HepG2 (cell line): ENCODE results near the gene MAB21L4. TPM values are rescaled to one million over a fixed set of nuclear protein-coding genes. Genes with fewer than 3 reads are reported as not detected.

Experiments
- ASH2L ChIP-seq: fragments of 300-600, 200-600 bp; sonication (generic); IDR thresholded peaks from 2 replicates; pipeline ENCODE4 v1.7.0; 2017; ENCODE audit warnings: low read depth, mild to moderate bottlenecking, moderate library complexity, mixed read lengths, low read length; ENCODE audit not compliant: insufficient read length
- CREB1 ChIP-seq, 2 experiments: fragments of 450-650 bp in 1 of 2; IDR thresholded peaks; 2 replicates each; pipeline ENCODE4 v1.6.1; 2016 to 2017; ENCODE audit warnings: control low read depth in 1 of 2, mild to moderate bottlenecking in 1 of 2, missing compliant biosample characterization in 1 of 2, missing genetic modification characterization in 1 of 2
- EP300 ChIP-seq, 3 experiments: sonication (generic) in 1 of 3; formaldehyde crosslinking in 1 of 3; IDR thresholded peaks; 2 replicates each; pipeline versions ENCODE4 v1.5.1 to v1.6.1; 2011 to 2020; ENCODE audit warnings: low read depth in 2 of 3, low read length in 2 of 3, borderline replicate concordance in 1 of 3, improper control_type of control experiment in 1 of 3, mild to moderate bottlenecking in 1 of 3, missing genetic modification reagents in 1 of 3, moderate library complexity in 1 of 3
- FOXK1 ChIP-seq: sonication (generic); formaldehyde crosslinking; IDR thresholded peaks from 2 replicates; pipeline ENCODE4 v1.4.0; 2020; ENCODE audit warnings: low read depth, missing genetic modification reagents, borderline replicate concordance
- HMGA1 ChIP-seq: sonication (generic); formaldehyde crosslinking; conservative IDR thresholded peaks from 2 replicates; pipeline ENCODE4 v1.4.0; 2020; ENCODE audit warnings: missing genetic modification reagents
- KAT7 ChIP-seq: IDR thresholded peaks from 2 replicates; pipeline ENCODE4 v1.6.1; 2018; ENCODE audit warnings: borderline replicate concordance, missing compliant biosample characterization
- KDM2A ChIP-seq: sonication (generic); formaldehyde crosslinking; IDR thresholded peaks from 2 replicates; pipeline ENCODE4 v1.4.0; 2020; ENCODE audit warnings: low read depth, missing genetic modification reagents, borderline replicate concordance
- KDM6A ChIP-seq: IDR thresholded peaks from 2 replicates; pipeline ENCODE4 v1.6.1; 2016; ENCODE audit warnings: low read depth
- MTF1 ChIP-seq: sonication (generic); formaldehyde crosslinking; IDR thresholded peaks from 2 replicates; pipeline ENCODE4 v1.5.0; 2020; ENCODE audit warnings: missing genetic modification reagents
- RAD21 ChIP-seq: fragments of 450-650 bp; formaldehyde crosslinking; IDR thresholded peaks from 2 replicates; pipeline ENCODE4 v1.5.0; 2020; ENCODE audit warnings: mild to moderate bottlenecking
- SIN3B ChIP-seq: fragments of 150-350 bp; IDR thresholded peaks from 2 replicates; pipeline ENCODE4 v1.6.1; 2014; ENCODE audit warnings: low read length
- SMAD1 ChIP-seq: sonication (generic); formaldehyde crosslinking; IDR thresholded peaks from 2 replicates; pipeline ENCODE4 v1.4.0; 2020; ENCODE audit warnings: missing genetic modification reagents, low read depth, mild to moderate bottlenecking, borderline replicate concordance
- TCF7 ChIP-seq: sonication (generic); IDR thresholded peaks from 2 replicates; pipeline ENCODE4 v1.6.1; 2016; ENCODE audit warnings: antibody characterized with exemption, low read depth
- ZFP1 ChIP-seq: IDR thresholded peaks from 2 replicates; pipeline ENCODE4 v1.6.1; 2016
- ZFP36 ChIP-seq: fragments of 150-350 bp; IDR thresholded peaks from 2 replicates; pipeline ENCODE4 v1.6.1; 2018; ENCODE audit warnings: borderline replicate concordance, low read length, low read depth; ENCODE audit not compliant: partially characterized antibody
- ZFX ChIP-seq: sonication (generic); formaldehyde crosslinking; IDR thresholded peaks from 2 replicates; pipeline ENCODE4 v1.4.0; 2020; ENCODE audit warnings: mild to moderate bottlenecking, low read depth, missing genetic modification reagents, moderate library complexity
- ZNF7 ChIP-seq: IDR thresholded peaks from 2 replicates; pipeline ENCODE4 v1.6.1; 2016; ENCODE audit warnings: missing biosample characterization, missing genetic modification reagents
- ZNF792 ChIP-seq: IDR thresholded peaks from 2 replicates; pipeline ENCODE4 v1.6.1; 2016
- polyA plus RNA-seq, 8 experiments: library from polyadenylated mRNA; depleted of rRNA in 3 of 8; stranded (reverse) in 7 of 8; unstranded in 1 of 8; fragments of >200 nt; fragmentation: Illumina TruSeq in 4 of 8; extraction: Trizol in 4 of 8; gene quantifications; 2 replicates each; pipeline versions ENCODE4 v1.2.1 to v1.2.3, GENCODE V29; 2011 to 2016; ENCODE audit warnings: low read depth in 4 of 8, missing spikeins in 1 of 8, mixed read lengths in 1 of 8; ENCODE audit not compliant: insufficient read depth in 1 of 8
- total RNA-seq, 5 experiments: library from RNA; depleted of rRNA; stranded (reverse); fragments of >200 nt; fragmentation: Illumina TruSeq; extraction: Trizol; gene quantifications; 2 replicates each; pipeline ENCODE4 v1.2.3, GENCODE V29; 2016; ENCODE audit warnings: low read depth in 1 of 5
- TF ChIP-seq, protein P1 (sequence below): sonication (generic); formaldehyde crosslinking; IDR thresholded peaks from 2 replicates; pipeline ENCODE4 v1.5.1; 2020; ENCODE audit warnings: missing genetic modification reagents, mild to moderate bottlenecking, borderline replicate concordance
- TF ChIP-seq, protein P2 (sequence below): sonication (generic); formaldehyde crosslinking; IDR thresholded peaks from 2 replicates; pipeline ENCODE4 v1.9.0; 2021; ENCODE audit warnings: missing genetic modification reagents, borderline replicate concordance
- TF ChIP-seq, protein P3 (sequence below): sonication (generic); formaldehyde crosslinking; IDR thresholded peaks from 2 replicates; pipeline ENCODE4 v1.5.0; 2020; ENCODE audit warnings: missing genetic modification reagents
- TF ChIP-seq, protein P4 (sequence below): sonication (generic); formaldehyde crosslinking; IDR thresholded peaks from 2 replicates; pipeline ENCODE4 v1.8.0; 2022; ENCODE audit warnings: mild to moderate bottlenecking, missing genetic modification reagents, moderate library complexity
- TF ChIP-seq, protein P5 (sequence below): sonication (generic); formaldehyde crosslinking; IDR thresholded peaks from 2 replicates; pipeline ENCODE4 v1.9.0; 2021; ENCODE audit warnings: missing genetic modification reagents, borderline replicate concordance

The MAB21L4 gene
- total and polyA plus RNA-seq, 2 of the 13 experiments (the other 11 are each of a cell fraction or from before 2014, with no cell fraction given) = 3.0 to 14.0 TPM

DNA sequence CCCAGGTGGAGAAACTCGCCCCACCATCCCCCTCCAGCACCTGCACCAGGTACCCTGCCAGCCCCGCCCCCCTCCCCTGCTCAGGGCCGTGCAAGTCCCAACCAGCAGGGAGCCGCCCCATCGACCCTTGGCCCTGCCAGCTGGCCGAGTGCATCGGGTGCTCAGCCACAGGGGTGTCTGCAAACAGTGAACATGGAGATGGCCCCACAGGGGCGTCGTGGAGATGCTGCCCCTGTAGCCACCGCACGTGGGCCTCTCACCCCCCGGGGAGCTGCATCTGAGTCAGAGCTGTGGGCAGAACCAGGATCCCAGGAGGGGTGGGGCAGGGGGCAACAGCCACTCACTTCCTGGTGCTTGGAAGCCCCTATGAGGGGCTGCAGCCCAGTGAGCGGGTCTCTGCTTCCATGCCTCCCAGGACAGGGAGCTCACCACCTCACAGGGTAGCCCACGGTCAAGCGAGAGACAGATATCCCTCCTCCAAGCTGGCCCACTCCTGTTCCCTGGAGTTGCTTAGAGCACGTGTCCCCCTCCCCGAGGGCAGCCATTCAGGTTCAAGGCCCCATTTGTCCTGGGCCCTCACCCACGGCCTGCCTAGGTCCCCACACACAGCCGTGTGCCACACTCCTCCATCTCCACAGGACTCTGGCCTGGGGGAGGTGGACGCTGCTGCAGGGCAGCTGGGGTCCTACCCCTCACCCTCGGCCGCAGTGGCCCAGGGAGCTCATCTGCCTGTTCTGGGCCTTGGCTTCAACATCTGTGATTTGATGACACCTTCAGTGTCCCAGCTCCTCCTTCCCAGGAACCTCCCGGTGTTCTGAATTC is 1.1 kb upstream of the MAB21L4 start (continued):
- TF ChIP-seq KDM6A (CRISPR knock-in tag) = no peak
- TF ChIP-seq ASH2L = no peak
- no peak for TF ChIP-seq ZFP1 (CRISPR knock-in tag)
- peak; percentile 59; the same call in 1 of the 2 replicates for TF ChIP-seq ZFX (CRISPR knock-in tag)
- no peak for TF ChIP-seq TCF7
- TF ChIP-seq, protein P1, sequence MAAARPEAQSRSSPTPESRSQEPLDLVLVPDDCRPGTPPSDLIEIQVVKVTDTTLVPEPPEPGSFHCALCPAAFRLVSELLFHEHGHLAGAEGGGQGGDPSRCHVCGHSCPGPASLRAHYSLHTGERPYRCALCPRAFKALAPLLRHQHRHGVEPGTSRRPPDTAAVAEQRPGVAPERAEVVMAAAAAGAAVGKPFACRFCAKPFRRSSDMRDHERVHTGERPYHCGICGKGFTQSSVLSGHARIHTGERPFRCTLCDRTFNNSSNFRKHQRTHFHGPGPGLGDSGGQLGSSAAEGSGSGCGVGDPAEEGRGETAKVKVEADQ (CRISPR knock-in tag) = 0 out of 2 replicates have a peak, but pooled peaks have one; percentile 38
- 0 out of 2 replicates have a peak, but pooled peaks have one; percentile 37 for TF ChIP-seq ZNF792 (CRISPR knock-in tag)
- no peak for TF ChIP-seq FOXK1 (CRISPR knock-in tag)
- no peak for TF ChIP-seq HMGA1 (CRISPR knock-in tag)
- TF ChIP-seq, protein P2, sequence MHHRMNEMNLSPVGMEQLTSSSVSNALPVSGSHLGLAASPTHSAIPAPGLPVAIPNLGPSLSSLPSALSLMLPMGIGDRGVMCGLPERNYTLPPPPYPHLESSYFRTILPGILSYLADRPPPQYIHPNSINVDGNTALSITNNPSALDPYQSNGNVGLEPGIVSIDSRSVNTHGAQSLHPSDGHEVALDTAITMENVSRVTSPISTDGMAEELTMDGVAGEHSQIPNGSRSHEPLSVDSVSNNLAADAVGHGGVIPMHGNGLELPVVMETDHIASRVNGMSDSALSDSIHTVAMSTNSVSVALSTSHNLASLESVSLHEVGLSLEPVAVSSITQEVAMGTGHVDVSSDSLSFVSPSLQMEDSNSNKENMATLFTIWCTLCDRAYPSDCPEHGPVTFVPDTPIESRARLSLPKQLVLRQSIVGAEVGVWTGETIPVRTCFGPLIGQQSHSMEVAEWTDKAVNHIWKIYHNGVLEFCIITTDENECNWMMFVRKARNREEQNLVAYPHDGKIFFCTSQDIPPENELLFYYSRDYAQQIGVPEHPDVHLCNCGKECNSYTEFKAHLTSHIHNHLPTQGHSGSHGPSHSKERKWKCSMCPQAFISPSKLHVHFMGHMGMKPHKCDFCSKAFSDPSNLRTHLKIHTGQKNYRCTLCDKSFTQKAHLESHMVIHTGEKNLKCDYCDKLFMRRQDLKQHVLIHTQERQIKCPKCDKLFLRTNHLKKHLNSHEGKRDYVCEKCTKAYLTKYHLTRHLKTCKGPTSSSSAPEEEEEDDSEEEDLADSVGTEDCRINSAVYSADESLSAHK (CRISPR knock-in tag) = no peak
- TF ChIP-seq KDM2A (CRISPR knock-in tag) = no peak
- TF ChIP-seq, protein P3, sequence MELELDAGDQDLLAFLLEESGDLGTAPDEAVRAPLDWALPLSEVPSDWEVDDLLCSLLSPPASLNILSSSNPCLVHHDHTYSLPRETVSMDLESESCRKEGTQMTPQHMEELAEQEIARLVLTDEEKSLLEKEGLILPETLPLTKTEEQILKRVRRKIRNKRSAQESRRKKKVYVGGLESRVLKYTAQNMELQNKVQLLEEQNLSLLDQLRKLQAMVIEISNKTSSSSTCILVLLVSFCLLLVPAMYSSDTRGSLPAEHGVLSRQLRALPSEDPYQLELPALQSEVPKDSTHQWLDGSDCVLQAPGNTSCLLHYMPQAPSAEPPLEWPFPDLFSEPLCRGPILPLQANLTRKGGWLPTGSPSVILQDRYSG (CRISPR knock-in tag) = no peak
- no peak for TF ChIP-seq EP300 (IDR thresholded peaks at IDR 0.05; ENCODE audit: low read depth in 2 of 2, low read length in 2 of 2)
- TF ChIP-seq EP300 (CRISPR knock-in tag; IDR thresholded peaks at IDR 0.05; ENCODE audit: borderline replicate concordance) = peak; percentile 36; the same call in 1 of the 2 replicates
- TF ChIP-seq MTF1 (CRISPR knock-in tag) = no peak
- no peak for TF ChIP-seq CREB1 (IDR thresholded peaks at IDR 0.05)
- TF ChIP-seq CREB1 (CRISPR knock-in tag; IDR thresholded peaks at IDR 0.05) = no peak
- no peak for TF ChIP-seq SMAD1
- TF ChIP-seq RAD21 = 0 out of 2 replicates have a peak, but pooled peaks have one; percentile 33
- TF ChIP-seq ZNF7 (CRISPR knock-in tag) = no peak
- TF ChIP-seq, protein P4, sequence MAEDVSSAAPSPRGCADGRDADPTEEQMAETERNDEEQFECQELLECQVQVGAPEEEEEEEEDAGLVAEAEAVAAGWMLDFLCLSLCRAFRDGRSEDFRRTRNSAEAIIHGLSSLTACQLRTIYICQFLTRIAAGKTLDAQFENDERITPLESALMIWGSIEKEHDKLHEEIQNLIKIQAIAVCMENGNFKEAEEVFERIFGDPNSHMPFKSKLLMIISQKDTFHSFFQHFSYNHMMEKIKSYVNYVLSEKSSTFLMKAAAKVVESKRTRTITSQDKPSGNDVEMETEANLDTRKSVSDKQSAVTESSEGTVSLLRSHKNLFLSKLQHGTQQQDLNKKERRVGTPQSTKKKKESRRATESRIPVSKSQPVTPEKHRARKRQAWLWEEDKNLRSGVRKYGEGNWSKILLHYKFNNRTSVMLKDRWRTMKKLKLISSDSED (CRISPR knock-in tag) = no peak
- TF ChIP-seq, protein P5, sequence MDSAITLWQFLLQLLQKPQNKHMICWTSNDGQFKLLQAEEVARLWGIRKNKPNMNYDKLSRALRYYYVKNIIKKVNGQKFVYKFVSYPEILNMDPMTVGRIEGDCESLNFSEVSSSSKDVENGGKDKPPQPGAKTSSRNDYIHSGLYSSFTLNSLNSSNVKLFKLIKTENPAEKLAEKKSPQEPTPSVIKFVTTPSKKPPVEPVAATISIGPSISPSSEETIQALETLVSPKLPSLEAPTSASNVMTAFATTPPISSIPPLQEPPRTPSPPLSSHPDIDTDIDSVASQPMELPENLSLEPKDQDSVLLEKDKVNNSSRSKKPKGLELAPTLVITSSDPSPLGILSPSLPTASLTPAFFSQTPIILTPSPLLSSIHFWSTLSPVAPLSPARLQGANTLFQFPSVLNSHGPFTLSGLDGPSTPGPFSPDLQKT (CRISPR knock-in tag) = no peak
- no peak for TF ChIP-seq ZFP36
- no peak for TF ChIP-seq KAT7 (CRISPR knock-in tag)
- TF ChIP-seq SIN3B = no peak
